ENCODE measurements around the gene ATG9A. TPM values are rescaled to one million over a fixed set of nuclear protein-coding genes. Genes with fewer than 3 reads are reported as not detected.

The ATG9A gene
- total and polyA plus RNA-seq, 9 of the 15 experiments (the other 6 are each of a cell fraction or from before 2014, with no cell fraction given): 0.25 to 65.6 (median 23.4) TPM

DNA sequence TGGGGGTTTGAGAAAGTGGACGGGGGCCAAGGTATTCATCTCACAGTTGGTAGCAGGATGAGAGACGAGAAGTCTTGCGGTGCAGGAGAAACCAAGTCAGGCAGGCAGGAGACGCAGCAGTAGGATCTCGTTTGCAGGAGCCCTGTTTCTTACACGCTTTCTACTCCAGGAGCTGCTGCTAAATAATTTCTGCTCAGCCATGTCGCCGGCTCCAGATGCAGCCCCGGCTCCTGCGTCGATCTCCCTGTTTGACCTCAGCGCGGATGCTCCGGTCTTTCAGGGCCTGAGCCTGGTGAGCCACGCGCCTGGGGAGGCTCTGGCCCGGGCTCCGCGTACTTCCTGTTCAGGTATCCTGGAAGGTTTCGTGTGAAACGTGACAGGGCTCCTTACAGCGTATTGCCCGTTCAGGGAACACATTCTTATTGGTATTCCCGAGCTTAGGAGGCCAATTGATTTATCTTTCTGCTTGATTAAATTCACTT, 664 bp upstream of the ATG9A start (continued):
- TF ChIP-seq ELF1 (tag; IDR thresholded peaks at IDR 0.05) (peak; percentile 49), BRD9 (IDR thresholded peaks at IDR 0.05; ENCODE audit: low read depth, partially characterized antibody) (peak; percentile 36), PHB (CRISPR knock-in tag; IDR thresholded peaks at IDR 0.05) (no peak), BCOR (IDR thresholded peaks at IDR 0.05) (no peak), NCOA1 (IDR thresholded peaks at IDR 0.05; ENCODE audit: low read depth) (peak; percentile 37; the same call in 1 of the 2 replicates), ZC3H8 (IDR thresholded peaks at IDR 0.05) (no peak), SIN3A (IDR thresholded peaks at IDR 0.05; ENCODE audit: borderline replicate concordance in 2 of 2, control insufficient read depth in 1 of 2, low read depth in 2 of 2, low read length in 2 of 2) (peak in 1 of 2 experiments; percentile 30; a peak in 1 of 4 replicates)
- TF ChIP-seq, protein P1, sequence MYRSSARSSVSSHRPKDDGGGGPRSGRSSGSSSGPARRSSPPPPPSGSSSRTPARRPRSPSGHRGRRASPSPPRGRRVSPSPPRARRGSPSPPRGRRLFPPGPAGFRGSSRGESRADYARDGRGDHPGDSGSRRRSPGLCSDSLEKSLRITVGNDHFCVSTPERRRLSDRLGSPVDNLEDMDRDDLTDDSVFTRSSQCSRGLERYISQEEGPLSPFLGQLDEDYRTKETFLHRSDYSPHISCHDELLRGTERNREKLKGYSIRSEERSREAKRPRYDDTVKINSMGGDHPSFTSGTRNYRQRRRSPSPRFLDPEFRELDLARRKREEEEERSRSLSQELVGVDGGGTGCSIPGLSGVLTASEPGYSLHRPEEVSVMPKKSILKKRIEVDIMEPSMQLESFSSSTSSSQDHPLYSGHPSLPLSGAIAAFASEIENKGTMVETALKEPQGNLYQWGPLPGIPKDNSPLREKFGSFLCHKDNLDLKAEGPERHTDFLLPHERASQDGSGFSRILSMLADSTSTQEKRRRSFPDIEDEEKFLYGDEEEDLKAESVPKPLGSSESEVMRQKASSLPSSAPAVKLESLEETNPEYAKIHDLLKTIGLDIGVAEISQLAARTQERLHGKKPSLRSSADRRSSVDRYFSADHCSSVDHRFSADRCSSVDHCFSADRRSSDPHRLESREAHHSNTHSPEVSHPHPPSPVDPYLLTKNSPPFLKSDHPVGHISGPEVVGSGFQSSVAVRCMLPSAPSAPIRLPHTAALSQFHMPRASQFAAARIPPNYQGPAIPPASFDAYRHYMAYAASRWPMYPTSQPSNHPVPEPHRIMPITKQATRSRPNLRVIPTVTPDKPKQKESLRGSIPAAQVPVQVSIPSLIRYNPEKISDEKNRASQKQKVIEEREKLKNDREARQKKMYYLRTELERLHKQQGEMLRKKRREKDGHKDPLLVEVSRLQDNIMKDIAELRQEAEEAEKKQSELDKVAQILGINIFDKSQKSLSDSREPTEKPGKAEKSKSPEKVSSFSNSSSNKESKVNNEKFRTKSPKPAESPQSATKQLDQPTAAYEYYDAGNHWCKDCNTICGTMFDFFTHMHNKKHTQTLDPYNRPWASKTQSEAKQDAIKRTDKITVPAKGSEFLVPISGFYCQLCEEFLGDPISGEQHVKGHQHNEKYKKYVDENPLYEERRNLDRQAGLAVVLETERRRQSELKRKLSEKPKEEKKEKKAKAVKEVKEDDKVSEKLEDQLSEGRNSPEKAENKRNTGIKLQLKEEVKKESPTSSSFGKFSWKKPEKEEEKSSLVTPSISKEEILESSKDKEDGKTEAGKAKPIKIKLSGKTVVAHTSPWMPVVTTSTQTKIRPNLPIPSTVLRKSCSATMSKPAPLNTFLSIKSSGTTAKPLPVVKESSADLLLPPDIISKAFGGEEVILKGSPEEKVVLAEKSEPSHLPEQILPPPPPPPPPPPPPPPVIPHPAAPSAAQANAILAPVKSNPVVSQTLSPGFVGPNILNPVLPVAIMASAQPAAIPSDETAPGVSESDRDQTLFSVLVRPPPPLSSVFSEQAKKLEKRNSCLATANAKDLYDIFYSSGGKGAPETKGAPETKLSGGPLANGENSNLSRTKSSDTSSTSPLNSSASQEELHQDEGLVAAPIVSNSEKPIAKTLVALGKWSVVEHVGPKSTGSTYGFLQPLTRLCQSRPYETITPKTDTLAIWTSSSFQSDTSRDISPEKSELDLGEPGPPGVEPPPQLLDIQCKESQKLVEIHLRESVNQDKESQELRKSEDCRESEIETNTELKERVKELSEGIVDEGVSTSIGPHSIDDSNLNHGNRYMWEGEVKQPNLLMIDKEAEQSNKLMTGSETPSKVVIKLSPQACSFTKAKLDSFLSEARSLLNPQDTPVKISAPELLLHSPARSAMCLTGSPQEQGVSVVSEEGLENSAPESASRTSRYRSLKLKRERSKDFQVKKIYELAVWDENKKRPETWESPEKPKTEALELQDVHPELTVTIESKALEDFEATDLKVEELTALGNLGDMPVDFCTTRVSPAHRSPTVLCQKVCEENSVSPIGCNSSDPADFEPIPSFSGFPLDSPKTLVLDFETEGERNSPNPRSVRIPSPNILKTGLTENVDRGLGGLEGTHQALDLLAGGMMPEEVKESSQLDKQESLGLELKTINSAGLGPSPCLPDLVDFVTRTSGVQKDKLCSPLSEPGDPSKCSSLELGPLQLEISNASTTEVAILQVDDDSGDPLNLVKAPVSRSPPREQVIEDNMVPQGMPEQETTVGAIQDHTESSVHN (IDR thresholded peaks at IDR 0.05; ENCODE audit: borderline replicate concordance in 1 of 2, low read depth in 1 of 2): 0 out of 4 replicates have a peak, but pooled peaks of 1 of the 2 experiments have one; percentile 33
